NCI-H1417 (cell line): Measurements from ENCODE around the gene ENOX2.

Source experiments
- DNase-seq, 3 experiments: peaks; one replicate each; lab custom pipeline; 2025; lab: John Stamatoyannopoulos, UW

The ENOX2 gene

GRCh38 chrX:130885508-130885907 is 17.5 kb downstream of the ENOX2 start:
- DNase-seq: no peak

- DNase-seq: no peak
Measured at GRCh38 chrX:130884627-130885026, 18.4 kb downstream of the ENOX2 start.

- no peak for DNase-seq
Measured at GRCh38 chrX:130879869-130880268, 23.1 kb downstream of the ENOX2 start.

- peak in 1 of 3 experiments; percentile 50 for DNase-seq
Measured at GRCh38 chrX:130878350-130879341, 24.4 kb downstream of the ENOX2 start.

GRCh38 chrX:130877892-130878341 is 25.1 kb downstream of the ENOX2 start:
- DNase-seq: no peak

GRCh38 chrX:130876226-130876625 is 26.8 kb downstream of the ENOX2 start:
- no peak for DNase-seq

- DNase-seq: no peak
Measured at GRCh38 chrX:130874751-130875150, 28.3 kb downstream of the ENOX2 start.

GRCh38 chrX:130869239-130869638 is 33.8 kb downstream of the ENOX2 start:
- DNase-seq: no peak

GRCh38 chrX:130861462-130861861 is 41.5 kb downstream of the ENOX2 start:
- DNase-seq: no peak

- DNase-seq: no peak
Measured at GRCh38 chrX:130857207-130857606, 45.8 kb downstream of the ENOX2 start.

GRCh38 chrX:130851569-130851968 is 51.4 kb downstream of the ENOX2 start:
- no peak for DNase-seq

- DNase-seq: no peak
Measured at GRCh38 chrX:130848763-130849162, 54.2 kb downstream of the ENOX2 start.

GRCh38 chrX:130846746-130847145 is 56.3 kb downstream of the ENOX2 start:
- no peak for DNase-seq

- peak in 2 of 3 experiments; percentile 3 to 68 for DNase-seq
Measured at GRCh38 chrX:130841776-130842175, 61.2 kb downstream of the ENOX2 start.

GRCh38 chrX:130840345-130840744 is 62.7 kb downstream of the ENOX2 start:
- DNase-seq: no peak

GRCh38 chrX:130836447-130836846 is 66.6 kb downstream of the ENOX2 start:
- DNase-seq: peak in 1 of 3 experiments; percentile 32

- no peak for DNase-seq
Measured at GRCh38 chrX:130834830-130835229, 68.2 kb downstream of the ENOX2 start.

GRCh38 chrX:130834149-130834548 is 68.9 kb downstream of the ENOX2 start:
- DNase-seq: peak in 1 of 3 experiments; percentile 34

- DNase-seq: no peak
Measured at GRCh38 chrX:130831347-130831722, 71.7 kb downstream of the ENOX2 start.

- DNase-seq: no peak
Measured at GRCh38 chrX:130830599-130831346, 72.2 kb downstream of the ENOX2 start.

GRCh38 chrX:130829526-130830515 is 73.2 kb downstream of the ENOX2 start:
- no peak for DNase-seq

GRCh38 chrX:130828641-130829040 is 74.4 kb downstream of the ENOX2 start:
- DNase-seq: no peak
